ENCODE measurements around the gene NPY5R. TPM values are rescaled to one million over a fixed set of nuclear protein-coding genes. Genes with fewer than 3 reads are reported as not detected.
A peak's percentile ranks its signal among the peaks of the same experiment; 100 is the strongest.

Gene NPY5R
- total and polyA plus RNA-seq, 8 donors, result 0.08 to 0.29 (median 0.13) TPM; not detected in 5

DNA sequence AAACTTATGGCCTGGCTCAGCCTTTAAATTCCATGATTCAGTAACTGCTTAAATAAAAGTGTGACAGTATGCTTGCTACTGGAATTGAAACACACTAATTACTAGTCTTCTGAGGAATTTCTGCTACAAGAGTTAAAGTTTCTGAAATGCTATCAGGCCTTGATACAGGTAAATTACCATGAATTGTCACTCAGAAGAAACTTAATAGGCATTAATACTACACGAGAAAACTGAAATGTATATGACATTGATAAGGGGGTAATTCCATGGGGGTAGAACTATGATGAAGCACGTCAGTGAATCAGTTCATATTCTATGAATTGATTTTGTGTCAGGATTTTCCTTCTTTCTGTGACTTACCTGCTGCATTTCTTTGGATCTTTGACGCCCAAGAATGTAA is 8.3 kb upstream of the NPY5R start:
- no peaks in the 10 kb centered on the region for H3K9me3 ChIP-seq
- H3K4me3 ChIP-seq, result no peak overlapping the region
- H3K36me3 ChIP-seq, result no peaks in the 10 kb centered on the region
- DNase-seq, result no peak
- no peak overlapping the region for H3K27ac ChIP-seq
- intact Hi-C loops (cut with DNase I), result no loop called here
- TF ChIP-seq, protein P1, sequence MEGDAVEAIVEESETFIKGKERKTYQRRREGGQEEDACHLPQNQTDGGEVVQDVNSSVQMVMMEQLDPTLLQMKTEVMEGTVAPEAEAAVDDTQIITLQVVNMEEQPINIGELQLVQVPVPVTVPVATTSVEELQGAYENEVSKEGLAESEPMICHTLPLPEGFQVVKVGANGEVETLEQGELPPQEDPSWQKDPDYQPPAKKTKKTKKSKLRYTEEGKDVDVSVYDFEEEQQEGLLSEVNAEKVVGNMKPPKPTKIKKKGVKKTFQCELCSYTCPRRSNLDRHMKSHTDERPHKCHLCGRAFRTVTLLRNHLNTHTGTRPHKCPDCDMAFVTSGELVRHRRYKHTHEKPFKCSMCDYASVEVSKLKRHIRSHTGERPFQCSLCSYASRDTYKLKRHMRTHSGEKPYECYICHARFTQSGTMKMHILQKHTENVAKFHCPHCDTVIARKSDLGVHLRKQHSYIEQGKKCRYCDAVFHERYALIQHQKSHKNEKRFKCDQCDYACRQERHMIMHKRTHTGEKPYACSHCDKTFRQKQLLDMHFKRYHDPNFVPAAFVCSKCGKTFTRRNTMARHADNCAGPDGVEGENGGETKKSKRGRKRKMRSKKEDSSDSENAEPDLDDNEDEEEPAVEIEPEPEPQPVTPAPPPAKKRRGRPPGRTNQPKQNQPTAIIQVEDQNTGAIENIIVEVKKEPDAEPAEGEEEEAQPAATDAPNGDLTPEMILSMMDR (IDR thresholded peaks at IDR 0.05), result no peak
- ATAC-seq, result no peak
- H3K4me1 ChIP-seq, result peaks cover 0 to 8% of the 10 kb centered on the region in 2 donors
- H3K27me3 ChIP-seq, result peaks cover 12 to 57% of the 10 kb centered on the region in 2 donors

DNA sequence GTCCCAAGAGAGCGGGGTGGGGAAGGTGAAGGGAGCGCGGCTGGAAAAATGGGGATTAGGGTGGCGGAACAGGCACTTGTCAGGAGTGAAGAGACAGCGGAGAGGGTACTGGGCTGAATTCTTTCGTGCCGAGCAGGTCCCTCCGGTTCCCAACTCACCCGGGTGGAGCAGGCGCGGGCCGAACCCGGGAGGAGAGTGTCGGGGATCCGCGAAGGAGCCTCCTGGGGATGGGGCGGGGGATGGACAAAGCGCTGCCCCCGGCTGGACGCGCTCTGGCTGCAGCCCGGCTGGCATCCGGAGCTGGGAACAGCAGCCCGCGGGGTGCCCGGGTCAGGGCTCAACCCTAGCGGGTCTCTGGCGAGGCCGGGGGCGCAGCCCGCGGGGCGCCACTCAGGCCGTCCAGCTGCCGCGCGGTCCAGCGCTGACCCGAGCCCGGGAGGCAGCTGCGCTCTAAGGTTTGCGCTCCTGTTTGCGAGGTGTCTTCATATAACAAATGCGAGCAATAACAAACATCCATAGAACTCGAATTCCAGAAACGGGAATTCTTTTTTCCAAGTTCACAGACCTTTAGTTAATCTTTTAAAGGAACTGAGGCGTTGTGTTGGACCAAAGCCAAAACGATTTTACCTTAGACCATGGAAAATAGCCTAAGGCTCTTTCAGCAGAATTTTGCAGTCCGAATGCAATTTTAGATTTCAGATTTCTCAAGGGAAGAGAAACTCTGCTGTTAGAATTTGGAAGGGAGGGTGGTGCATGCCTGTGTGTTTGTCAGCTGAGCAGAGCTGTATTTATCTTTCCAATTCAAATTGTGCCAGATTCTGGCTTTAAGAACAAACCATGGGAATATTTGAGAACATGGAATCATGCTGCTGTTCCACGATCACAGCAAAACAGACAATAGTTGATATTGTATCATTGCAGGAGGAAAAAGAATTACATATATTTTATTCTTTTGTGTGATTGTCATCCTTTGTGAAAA is 744 bp downstream of the NPY5R start:
- TF ChIP-seq, protein P1 (IDR thresholded peaks at IDR 0.05), result no peak
- H3K9me3 ChIP-seq, result no peaks in the 10 kb centered on the region
- H3K27me3 ChIP-seq, result peaks cover 57 to 81% of the 10 kb centered on the region in 2 donors
- DNase-seq (peak in 1 of 4 donors; percentile 76), ATAC-seq (peak; percentile 34)
- peaks cover 9 to 14% of the 10 kb centered on the region in 2 donors for H3K4me1 ChIP-seq
- H3K4me3 ChIP-seq, result peak overlapping the region in 1 of 2 donors; percentile 13
- no peaks in the 10 kb centered on the region for H3K36me3 ChIP-seq
- intact Hi-C loops (cut with DNase I), result no loop called here
- H3K27ac ChIP-seq, result no peak overlapping the region

DNA sequence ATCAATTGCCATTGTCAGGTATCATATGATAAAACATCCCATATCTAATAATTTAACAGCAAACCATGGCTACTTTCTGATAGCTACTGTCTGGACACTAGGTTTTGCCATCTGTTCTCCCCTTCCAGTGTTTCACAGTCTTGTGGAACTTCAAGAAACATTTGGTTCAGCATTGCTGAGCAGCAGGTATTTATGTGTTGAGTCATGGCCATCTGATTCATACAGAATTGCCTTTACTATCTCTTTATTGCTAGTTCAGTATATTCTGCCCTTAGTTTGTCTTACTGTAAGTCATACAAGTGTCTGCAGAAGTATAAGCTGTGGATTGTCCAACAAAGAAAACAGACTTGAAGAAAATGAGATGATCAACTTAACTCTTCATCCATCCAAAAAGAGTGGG is 7.0 kb downstream of the NPY5R start:
- ATAC-seq, result no peak
- Histone ChIP-seq H3K27me3 (peaks cover 11 to 26% of the 10 kb centered on the region in 2 donors), H3K36me3 (no peaks in the 10 kb centered on the region), H3K4me3 (no peak overlapping the region), H3K27ac (no peak overlapping the region), H3K9me3 (no peaks in the 10 kb centered on the region), H3K4me1 (no peaks in the 10 kb centered on the region)
- intact Hi-C loops (cut with DNase I), result no loop called here
- no peak for DNase-seq
- TF ChIP-seq, protein P1 (IDR thresholded peaks at IDR 0.05), result no peak

DNA sequence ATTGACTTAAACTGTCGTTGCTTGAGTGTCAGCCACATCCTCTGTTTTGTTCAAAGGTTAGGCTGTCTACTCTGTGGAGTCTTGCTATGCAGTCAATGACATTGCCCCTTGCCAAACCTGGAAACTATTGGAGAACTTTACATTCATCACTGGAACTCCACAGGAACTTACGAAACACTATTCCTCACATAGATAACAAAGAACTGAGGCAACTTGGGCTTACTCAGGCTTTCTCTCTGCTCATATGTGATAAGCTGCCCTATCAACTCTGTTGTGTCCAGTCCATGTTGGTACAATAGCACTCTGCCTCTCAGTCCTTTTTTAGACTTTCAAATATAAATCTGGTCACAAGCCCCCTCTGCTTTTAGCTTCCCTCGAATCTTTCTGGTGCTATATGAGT is 9.4 kb downstream of the NPY5R start:
- TF ChIP-seq, protein P1 (IDR thresholded peaks at IDR 0.05), result no peak
- Histone ChIP-seq H3K9me3 (no peaks in the 10 kb centered on the region), H3K4me3 (no peak overlapping the region), H3K27ac (no peak overlapping the region), H3K36me3 (no peaks in the 10 kb centered on the region), H3K4me1 (no peaks in the 10 kb centered on the region), H3K27me3 (peaks cover 0 to 5% of the 10 kb centered on the region in 2 donors)
- ATAC-seq (no peak), DNase-seq (no peak)
- intact Hi-C loops (cut with DNase I), result no loop called here

DNA sequence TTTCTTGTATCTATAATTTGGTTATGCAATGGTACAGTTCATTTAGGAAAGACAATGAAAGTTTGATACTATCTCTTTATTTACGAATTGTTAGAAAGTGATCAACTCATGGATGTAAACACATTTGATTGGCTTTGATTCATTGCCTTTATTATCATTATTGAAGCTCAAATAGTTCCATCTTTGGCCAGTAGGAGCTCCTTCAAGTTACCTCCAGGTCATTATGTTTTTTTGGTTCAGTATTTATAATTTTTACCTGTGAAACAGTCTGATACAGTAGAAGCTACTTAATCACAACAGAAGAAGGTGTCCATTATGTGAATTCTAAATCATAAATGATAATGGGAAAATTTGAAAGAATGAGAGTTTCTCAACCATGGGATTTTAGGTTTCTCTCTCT is 12.4 kb downstream of the NPY5R start:
- no peaks in the 10 kb centered on the region for H3K4me1 ChIP-seq
- no peak overlapping the region for H3K27ac ChIP-seq
- H3K9me3 ChIP-seq, result no peaks in the 10 kb centered on the region
- no peak overlapping the region for H3K4me3 ChIP-seq
- H3K36me3 ChIP-seq, result no peaks in the 10 kb centered on the region
- intact Hi-C loops (cut with DNase I), result no loop called here
- no peaks in the 10 kb centered on the region for H3K27me3 ChIP-seq
- DNase-seq (no peak), ATAC-seq (no peak)
- TF ChIP-seq, protein P1 (IDR thresholded peaks at IDR 0.05), result no peak
